ENCODE data around the gene PCSK6. TPM values are rescaled to one million over a fixed set of nuclear protein-coding genes. Genes with fewer than 3 reads are reported as not detected.

The PCSK6 gene
- total RNA-seq, 1 donor from 2014 or later = 8.4 TPM

- no peak overlapping the region for H3K4me3 ChIP-seq (ENCODE audit: low read depth, low read length)
- no peaks in the 10 kb centered on the region for H3K36me3 ChIP-seq (ENCODE audit: control insufficient read depth, insufficient read depth, low read length)
- no peaks in the 10 kb centered on the region for H3K27me3 ChIP-seq (ENCODE audit: control insufficient read depth, insufficient read depth, low read length)
- no peak for DNase-seq (ENCODE audit: low read depth)
- TF ChIP-seq, protein P1, sequence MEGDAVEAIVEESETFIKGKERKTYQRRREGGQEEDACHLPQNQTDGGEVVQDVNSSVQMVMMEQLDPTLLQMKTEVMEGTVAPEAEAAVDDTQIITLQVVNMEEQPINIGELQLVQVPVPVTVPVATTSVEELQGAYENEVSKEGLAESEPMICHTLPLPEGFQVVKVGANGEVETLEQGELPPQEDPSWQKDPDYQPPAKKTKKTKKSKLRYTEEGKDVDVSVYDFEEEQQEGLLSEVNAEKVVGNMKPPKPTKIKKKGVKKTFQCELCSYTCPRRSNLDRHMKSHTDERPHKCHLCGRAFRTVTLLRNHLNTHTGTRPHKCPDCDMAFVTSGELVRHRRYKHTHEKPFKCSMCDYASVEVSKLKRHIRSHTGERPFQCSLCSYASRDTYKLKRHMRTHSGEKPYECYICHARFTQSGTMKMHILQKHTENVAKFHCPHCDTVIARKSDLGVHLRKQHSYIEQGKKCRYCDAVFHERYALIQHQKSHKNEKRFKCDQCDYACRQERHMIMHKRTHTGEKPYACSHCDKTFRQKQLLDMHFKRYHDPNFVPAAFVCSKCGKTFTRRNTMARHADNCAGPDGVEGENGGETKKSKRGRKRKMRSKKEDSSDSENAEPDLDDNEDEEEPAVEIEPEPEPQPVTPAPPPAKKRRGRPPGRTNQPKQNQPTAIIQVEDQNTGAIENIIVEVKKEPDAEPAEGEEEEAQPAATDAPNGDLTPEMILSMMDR (IDR thresholded peaks at IDR 0.05; ENCODE audit: insufficient read depth, low read length, poor library complexity, severe bottlenecking) = no peak
Observed at GRCh38 chr15:101536166-101536874, 46.8 kb upstream of the PCSK6 start.

GRCh38 chr15:101535170-101535902, 45.8 kb upstream of the PCSK6 start:
- no peak for DNase-seq (ENCODE audit: low read depth)
- Histone ChIP-seq H3K4me3 (ENCODE audit: low read depth, low read length) (no peak overlapping the region), H3K36me3 (ENCODE audit: control insufficient read depth, insufficient read depth, low read length) (no peaks in the 10 kb centered on the region), H3K27me3 (ENCODE audit: control insufficient read depth, insufficient read depth, low read length) (no peaks in the 10 kb centered on the region)
- TF ChIP-seq, protein P1 (IDR thresholded peaks at IDR 0.05; ENCODE audit: insufficient read depth, low read length, poor library complexity, severe bottlenecking) = no peak

GRCh38 chr15:101534376-101534970, 45.0 kb upstream of the PCSK6 start:
- DNase-seq (ENCODE audit: low read depth) = no peak
- no peaks in the 10 kb centered on the region for H3K36me3 ChIP-seq (ENCODE audit: control insufficient read depth, insufficient read depth, low read length)
- no peak overlapping the region for H3K4me3 ChIP-seq (ENCODE audit: low read depth, low read length)
- TF ChIP-seq, protein P1 (IDR thresholded peaks at IDR 0.05; ENCODE audit: insufficient read depth, low read length, poor library complexity, severe bottlenecking) = no peak
- H3K27me3 ChIP-seq (ENCODE audit: control insufficient read depth, insufficient read depth, low read length) = no peaks in the 10 kb centered on the region

- no peak for DNase-seq (ENCODE audit: low read depth)
- Histone ChIP-seq H3K27me3 (ENCODE audit: control insufficient read depth, insufficient read depth, low read length) (no peaks in the 10 kb centered on the region), H3K36me3 (ENCODE audit: control insufficient read depth, insufficient read depth, low read length) (no peaks in the 10 kb centered on the region), H3K4me3 (ENCODE audit: low read depth, low read length) (no peak overlapping the region)
- TF ChIP-seq, protein P1 (IDR thresholded peaks at IDR 0.05; ENCODE audit: insufficient read depth, low read length, poor library complexity, severe bottlenecking) = no peak
Observed at GRCh38 chr15:101533371-101534140, 44.0 kb upstream of the PCSK6 start.

- DNase-seq (ENCODE audit: low read depth) = no peak
- TF ChIP-seq, protein P1 (IDR thresholded peaks at IDR 0.05; ENCODE audit: insufficient read depth, low read length, poor library complexity, severe bottlenecking) = no peak
- Histone ChIP-seq H3K36me3 (ENCODE audit: control insufficient read depth, insufficient read depth, low read length) (no peaks in the 10 kb centered on the region), H3K4me3 (ENCODE audit: low read depth, low read length) (no peak overlapping the region), H3K27me3 (ENCODE audit: control insufficient read depth, insufficient read depth, low read length) (no peaks in the 10 kb centered on the region)
Observed at GRCh38 chr15:101532865-101533264, 43.4 kb upstream of the PCSK6 start.

All from kidney epithelial cell (primary cell).